Trophoblast cell (in vitro differentiated cells and primary cell): ENCODE data around the gene CAMSAP1.
"Not testable (repeated sequence)": the region's sequence is repeated elsewhere in the genome, so short reads cannot be mapped to it uniquely, and the experiment has no call there.

Experiments used
- DNase-seq, 2 donors: peaks; one replicate each; pipeline ENCODE4 v3.0.0-alpha.2; 2016
- H2AFZ ChIP-seq: 2 replicates; pipeline ENCODE4 v1.6.1; 2013; ENCODE audit warnings: low read length, moderate library complexity, mild to moderate bottlenecking; ENCODE audit not compliant: insufficient read depth, poor library complexity
- H2AK5ac ChIP-seq: 2 replicates; pipeline ENCODE4 v1.6.1; 2013; ENCODE audit warnings: mild to moderate bottlenecking, low read length
- H2BK120ac ChIP-seq: 2 replicates; pipeline ENCODE4 v1.6.1; 2013; ENCODE audit warnings: low read length, mild to moderate bottlenecking, moderate library complexity; ENCODE audit not compliant: insufficient read depth, poor library complexity
- H2BK12ac ChIP-seq: 2 replicates; pipeline ENCODE4 v1.6.1; 2013; ENCODE audit warnings: mild to moderate bottlenecking, low read length, moderate library complexity
- H2BK5ac ChIP-seq: 2 replicates; pipeline ENCODE4 v1.6.1; 2013; ENCODE audit warnings: low read length, low read depth, moderate library complexity, mild to moderate bottlenecking; ENCODE audit not compliant: poor library complexity
- H3K14ac ChIP-seq: 2 replicates; pipeline ENCODE4 v1.6.1; 2013; ENCODE audit warnings: mild to moderate bottlenecking, low read length
- H3K18ac ChIP-seq: 2 replicates; pipeline ENCODE4 v1.6.1; 2013; ENCODE audit warnings: mild to moderate bottlenecking, low read length
- H3K23ac ChIP-seq: 2 replicates; pipeline ENCODE4 v1.6.1; 2013; ENCODE audit warnings: low read length
- H3K27ac ChIP-seq: 2 replicates; pipeline ENCODE4 v1.5.1; 2013; ENCODE audit warnings: low read depth, mild to moderate bottlenecking, inconsistent platforms, low read length, moderate library complexity
- H3K27me3 ChIP-seq: 2 replicates; pipeline ENCODE4 v1.6.1; 2013; ENCODE audit warnings: inconsistent platforms, mild to moderate bottlenecking, low read length, moderate library complexity; ENCODE audit not compliant: insufficient read depth
- H3K36me3 ChIP-seq, 2 experiments: 1 replicate in 1 of 2; 2 replicates in 1 of 2; pipeline ENCODE4 v1.6.1; 2013; ENCODE audit warnings: low read length in 2 of 2, mild to moderate bottlenecking in 2 of 2, moderate library complexity in 1 of 2; ENCODE audit not compliant: insufficient read depth in 2 of 2, control insufficient read depth in 1 of 2
- H3K4ac ChIP-seq: 2 replicates; pipeline ENCODE4 v1.6.1; 2013; ENCODE audit warnings: low read depth, mild to moderate bottlenecking, low read length, moderate library complexity
- H3K4me1 ChIP-seq, 2 experiments: 1 replicate in 1 of 2; 2 replicates in 1 of 2; pipeline ENCODE4 v1.6.1; 2013; ENCODE audit warnings: low read length in 2 of 2, mild to moderate bottlenecking in 2 of 2, moderate library complexity in 1 of 2; ENCODE audit not compliant: insufficient read depth in 2 of 2, control insufficient read depth in 1 of 2
- H3K4me2 ChIP-seq: 2 replicates; pipeline ENCODE4 v1.6.1; 2013; ENCODE audit warnings: inconsistent platforms, mild to moderate bottlenecking, low read length, moderate library complexity
- H3K4me3 ChIP-seq: 2 replicates; pipeline ENCODE4 v1.5.1; 2013; ENCODE audit warnings: mild to moderate bottlenecking, low read depth, low read length, inconsistent platforms
- H3K79me1 ChIP-seq: one replicate; pipeline ENCODE4 v1.6.1; 2013; ENCODE audit warnings: low read length
- H3K79me2 ChIP-seq: 2 replicates; pipeline ENCODE4 v1.6.1; 2013; ENCODE audit warnings: low read length, mild to moderate bottlenecking; ENCODE audit not compliant: control insufficient read depth, insufficient read depth, poor library complexity
- H3K9ac ChIP-seq: 2 replicates; pipeline ENCODE4 v1.6.1; 2013; ENCODE audit warnings: mild to moderate bottlenecking, low read length
- H3K9me3 ChIP-seq: 2 replicates; pipeline ENCODE4 v1.6.1; 2013; ENCODE audit warnings: low read depth, mild to moderate bottlenecking, control low read depth, inconsistent platforms, low read length; ENCODE audit not compliant: insufficient read depth
- H4K12ac ChIP-seq: 2 replicates; pipeline ENCODE4 v1.6.1; 2013; ENCODE audit warnings: low read depth, mild to moderate bottlenecking, low read length, moderate library complexity
- H4K8ac ChIP-seq: 2 replicates; pipeline ENCODE4 v1.6.1; 2013; ENCODE audit warnings: low read depth, mild to moderate bottlenecking, low read length, moderate library complexity
- H4K91ac ChIP-seq: one replicate; pipeline ENCODE4 v1.6.1; 2013; ENCODE audit warnings: low read depth, mild to moderate bottlenecking, low read length, moderate library complexity
- WGBS: extraction: QIAGEN DNeasy Blood & Tissue Kit; methylation state at CpG from one replicate; pipeline ENCODE4 v1.1.7; 2013; ENCODE audit warnings: missing lambda C conversion rate; ENCODE audit not compliant: insufficient read length, insufficient coverage; ENCODE audit errors: extremely low coverage; 5-methylcytosine and 5-hydroxymethylcytosine counted together

The CAMSAP1 gene

GRCh38 chr9:135916227-135916626 lies 8.9 kb upstream of the CAMSAP1 start:
- H2AK5ac ChIP-seq, H2BK5ac ChIP-seq, H2AFZ ChIP-seq, H3K79me1 ChIP-seq, H2BK12ac ChIP-seq, H3K4me2 ChIP-seq, H2BK120ac ChIP-seq, H4K91ac ChIP-seq, H3K9ac ChIP-seq, H3K23ac ChIP-seq, H3K14ac ChIP-seq, H4K12ac ChIP-seq, H3K4me1 ChIP-seq, DNase-seq, H3K27me3 ChIP-seq, H3K4me3 ChIP-seq, H3K4ac ChIP-seq, H3K79me2 ChIP-seq, H3K27ac ChIP-seq, H4K8ac ChIP-seq, H3K18ac ChIP-seq: not testable (repeated sequence)
- Histone ChIP-seq H3K36me3 (peaks cover 27 to 29% of the 10 kb centered on the region in 2 experiments), H3K9me3 (peaks cover 29% of the 10 kb centered on the region)
- no CpG with 5 or more reads among the region's 12 CpGs for whole genome bisulfite sequencing

GRCh38 chr9:135914921-135915320 lies 7.6 kb upstream of the CAMSAP1 start:
- Histone ChIP-seq H4K8ac (no peak overlapping the region), H2AFZ (no peak overlapping the region), H3K4me1 (no peaks in the 10 kb centered on the region), H3K79me1 (no peaks in the 10 kb centered on the region), H2BK5ac (no peak overlapping the region), H3K27ac (no peak overlapping the region), H3K9ac (peak overlapping the region; percentile 15), H3K36me3 (peaks cover 34 to 35% of the 10 kb centered on the region in 2 experiments), H3K27me3 (no peaks in the 10 kb centered on the region), H3K79me2 (no peaks in the 10 kb centered on the region), H3K4ac (no peak overlapping the region), H4K91ac (no peak overlapping the region), H2BK120ac (no peak overlapping the region), H4K12ac (no peak overlapping the region), H2BK12ac (no peak overlapping the region), H3K4me2 (no peak overlapping the region), H3K14ac (no peak overlapping the region), H3K9me3 (peaks cover 25% of the 10 kb centered on the region), H3K4me3 (peak overlapping the region; percentile 58), H2AK5ac (no peak overlapping the region), H3K23ac (no peak overlapping the region), H3K18ac (no peak overlapping the region)
- no peak for DNase-seq
- no CpG with 5 or more reads among the region's 1 CpG for WGBS

- H3K79me1 ChIP-seq, result peaks cover 11% of the 10 kb centered on the region
- H3K27ac ChIP-seq, H2BK5ac ChIP-seq, H4K91ac ChIP-seq, H4K8ac ChIP-seq, H3K14ac ChIP-seq, DNase-seq, H2AK5ac ChIP-seq, H2BK12ac ChIP-seq, H3K18ac ChIP-seq, H2AFZ ChIP-seq, H3K23ac ChIP-seq, H4K12ac ChIP-seq, H2BK120ac ChIP-seq, H3K4me2 ChIP-seq, H3K9ac ChIP-seq, H3K27me3 ChIP-seq, H3K4me3 ChIP-seq, H3K4me1 ChIP-seq, H3K4ac ChIP-seq, H3K79me2 ChIP-seq: not testable (repeated sequence)
- WGBS, result no CpG with 5 or more reads among the region's 9 CpGs
- H3K36me3 ChIP-seq, result peaks cover 30 to 32% of the 10 kb centered on the region in 2 experiments
- H3K9me3 ChIP-seq, result peaks cover 14% of the 10 kb centered on the region
These were observed 3.9 kb upstream of the CAMSAP1 start for GRCh38 chr9:135911233-135911632.

- H4K91ac ChIP-seq, result no peak overlapping the region
- no peak overlapping the region for H3K4me3 ChIP-seq
- H3K4me2 ChIP-seq, result no peak overlapping the region
- peaks cover 11% of the 10 kb centered on the region for H3K79me1 ChIP-seq
- H3K4ac ChIP-seq, result no peak overlapping the region
- peaks cover 14% of the 10 kb centered on the region for H3K9me3 ChIP-seq
- H2AFZ ChIP-seq, result no peak overlapping the region
- H3K79me2 ChIP-seq, result peaks cover 8% of the 10 kb centered on the region
- no peak overlapping the region for H2BK5ac ChIP-seq
- H3K9ac ChIP-seq, result no peak overlapping the region
- H2BK12ac ChIP-seq, result no peak overlapping the region
- H3K4me1 ChIP-seq, result peaks cover 9% of the 10 kb centered on the region in 2 experiments
- no peak for DNase-seq
- no peak overlapping the region for H3K18ac ChIP-seq
- no peak overlapping the region for H3K27ac ChIP-seq
- H3K23ac ChIP-seq, result no peak overlapping the region
- no peak overlapping the region for H4K8ac ChIP-seq
- H2AK5ac ChIP-seq, result no peak overlapping the region
- no peak overlapping the region for H2BK120ac ChIP-seq
- H3K14ac ChIP-seq, result no peak overlapping the region
- whole genome bisulfite sequencing, result no CpG with 5 or more reads among the region's 9 CpGs
- H3K36me3 ChIP-seq, result peaks cover 28 to 31% of the 10 kb centered on the region in 2 experiments
- no peaks in the 10 kb centered on the region for H3K27me3 ChIP-seq
- no peak overlapping the region for H4K12ac ChIP-seq
These were observed 3.4 kb upstream of the CAMSAP1 start for GRCh38 chr9:135910757-135911156.
